Hepatocyte (in vitro differentiated cells): ENCODE measurements around the gene ITPR2. TPM values are rescaled to one million over a fixed set of nuclear protein-coding genes. Genes with fewer than 3 reads are reported as not detected.

Source experiments
- DNase-seq: peaks from one replicate; pipeline ENCODE4 v3.0.0-alpha.2; 2016; ENCODE audit warnings: low spot score
- H2AFZ ChIP-seq: fragments of 200-600 bp; sonication (generic); 2 replicates; pipeline ENCODE4 v1.6.0; 2016; ENCODE audit warnings: antibody characterized with exemption, mild to moderate bottlenecking
- H3K27ac ChIP-seq: fragments of 200-600 bp; sonication (generic); 2 replicates; pipeline ENCODE4 v1.5.1; 2016; ENCODE audit warnings: mild to moderate bottlenecking
- H3K27me3 ChIP-seq: fragments of 200-600 bp; sonication (generic); 2 replicates; pipeline ENCODE4 v1.6.1; 2016
- H3K36me3 ChIP-seq: fragments of 200-600 bp; sonication (generic); replicated peaks from 2 replicates; pipeline ENCODE4 v1.5.1; 2016; ENCODE audit warnings: low read depth; ENCODE audit not compliant: insufficient read depth
- H3K4me1 ChIP-seq: fragments of 200-600 bp; sonication (generic); 2 replicates; pipeline ENCODE4 v1.5.1; 2016; ENCODE audit warnings: mild to moderate bottlenecking, moderate library complexity; ENCODE audit not compliant: insufficient read depth
- H3K4me2 ChIP-seq: fragments of 200-600 bp; sonication (generic); 2 replicates; pipeline ENCODE4 v1.6.0; 2016
- H3K4me3 ChIP-seq: fragments of 200-600 bp; sonication (generic); 2 replicates; pipeline ENCODE4 v1.5.1; 2016; ENCODE audit warnings: mild to moderate bottlenecking
- H3K79me2 ChIP-seq: fragments of 200-600 bp; sonication (generic); 2 replicates; pipeline ENCODE4 v1.6.0; 2017; ENCODE audit warnings: mild to moderate bottlenecking
- H3K9me2 ChIP-seq: fragments of 200-600 bp; sonication (generic); replicated peaks from 2 replicates; pipeline ENCODE4 v1.6.0; 2017; ENCODE audit warnings: mild to moderate bottlenecking; ENCODE audit not compliant: insufficient read depth
- H3K9me3 ChIP-seq: fragments of 200-600 bp; sonication (generic); 2 replicates; pipeline ENCODE4 v1.5.1; 2016; ENCODE audit warnings: low read depth, mild to moderate bottlenecking
- H4K20me1 ChIP-seq: fragments of 200-600 bp; sonication (generic); 2 replicates; pipeline ENCODE4 v1.6.0; 2016; ENCODE audit warnings: mild to moderate bottlenecking; ENCODE audit not compliant: insufficient read depth, poor library complexity, severe bottlenecking
- EZH2 ChIP-seq: fragments of 200-600 bp; sonication (generic); IDR thresholded peaks from 2 replicates; pipeline ENCODE4 v1.6.1; 2016; ENCODE audit warnings: antibody characterized with exemption, mild to moderate bottlenecking, borderline replicate concordance
- EZH2phosphoT487 ChIP-seq: fragments of 200-600 bp; sonication (generic); IDR thresholded peaks from one replicate; pipeline ENCODE4 v1.6.1; 2018; ENCODE audit warnings: antibody characterized with exemption, mild to moderate bottlenecking, low read depth, moderate library complexity; ENCODE audit not compliant: unreplicated experiment, severe bottlenecking
- WGBS: methylation state at CpG from one replicate; pipeline ENCODE4 v1.1.6; 2016; ENCODE audit warnings: low lambda C conversion rate; ENCODE audit errors: missing lambda C conversion rate; 5-methylcytosine and 5-hydroxymethylcytosine counted together
- polyA plus RNA-seq: library from polyadenylated mRNA; unstranded; fragments of >200 nt; fragmentation: Nextera tagmentation; extraction: Ambion mirVana; gene quantifications from 2 replicates; pipeline ENCODE4 v1.2.1, GENCODE V29; 2016
- total RNA-seq: library from RNA; depleted of rRNA; stranded (reverse); fragments of >200 nt; gene quantifications from 2 replicates; pipeline ENCODE4 v1.2.3, GENCODE V29; 2014
- TF ChIP-seq, protein P1 (sequence below): fragments of 200-600 bp; sonication (generic); IDR thresholded peaks from 2 replicates; pipeline ENCODE4 v1.5.1; 2016; ENCODE audit warnings: antibody characterized with exemption, mild to moderate bottlenecking; ENCODE audit not compliant: poor library complexity

The ITPR2 gene
- total and polyA plus RNA-seq, 2 experiments from 2014 or later = 22.0 to 51.4 TPM

GRCh38 chr12:26309634-26310033 is 523.4 kb downstream of the ITPR2 start:
- Histone ChIP-seq H3K36me3 (no peaks in the 10 kb centered on the region), H3K9me3 (no peaks in the 10 kb centered on the region), H4K20me1 (no peaks in the 10 kb centered on the region), H3K27me3 (no peaks in the 10 kb centered on the region), H3K4me1 (no peaks in the 10 kb centered on the region), H3K4me3 (no peak overlapping the region), H3K4me2 (no peak overlapping the region), H3K9me2 (no peaks in the 10 kb centered on the region), H3K79me2 (no peaks in the 10 kb centered on the region), H2AFZ (no peak overlapping the region), H3K27ac (no peak overlapping the region)
- no peak for DNase-seq
- 64% methylated on average over 4 of the region's 4 CpGs for WGBS
- TF ChIP-seq EZH2 (no peak), EZH2phosphoT487 (no peak)
- TF ChIP-seq, protein P1, sequence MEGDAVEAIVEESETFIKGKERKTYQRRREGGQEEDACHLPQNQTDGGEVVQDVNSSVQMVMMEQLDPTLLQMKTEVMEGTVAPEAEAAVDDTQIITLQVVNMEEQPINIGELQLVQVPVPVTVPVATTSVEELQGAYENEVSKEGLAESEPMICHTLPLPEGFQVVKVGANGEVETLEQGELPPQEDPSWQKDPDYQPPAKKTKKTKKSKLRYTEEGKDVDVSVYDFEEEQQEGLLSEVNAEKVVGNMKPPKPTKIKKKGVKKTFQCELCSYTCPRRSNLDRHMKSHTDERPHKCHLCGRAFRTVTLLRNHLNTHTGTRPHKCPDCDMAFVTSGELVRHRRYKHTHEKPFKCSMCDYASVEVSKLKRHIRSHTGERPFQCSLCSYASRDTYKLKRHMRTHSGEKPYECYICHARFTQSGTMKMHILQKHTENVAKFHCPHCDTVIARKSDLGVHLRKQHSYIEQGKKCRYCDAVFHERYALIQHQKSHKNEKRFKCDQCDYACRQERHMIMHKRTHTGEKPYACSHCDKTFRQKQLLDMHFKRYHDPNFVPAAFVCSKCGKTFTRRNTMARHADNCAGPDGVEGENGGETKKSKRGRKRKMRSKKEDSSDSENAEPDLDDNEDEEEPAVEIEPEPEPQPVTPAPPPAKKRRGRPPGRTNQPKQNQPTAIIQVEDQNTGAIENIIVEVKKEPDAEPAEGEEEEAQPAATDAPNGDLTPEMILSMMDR = peak; percentile 3

DNA sequence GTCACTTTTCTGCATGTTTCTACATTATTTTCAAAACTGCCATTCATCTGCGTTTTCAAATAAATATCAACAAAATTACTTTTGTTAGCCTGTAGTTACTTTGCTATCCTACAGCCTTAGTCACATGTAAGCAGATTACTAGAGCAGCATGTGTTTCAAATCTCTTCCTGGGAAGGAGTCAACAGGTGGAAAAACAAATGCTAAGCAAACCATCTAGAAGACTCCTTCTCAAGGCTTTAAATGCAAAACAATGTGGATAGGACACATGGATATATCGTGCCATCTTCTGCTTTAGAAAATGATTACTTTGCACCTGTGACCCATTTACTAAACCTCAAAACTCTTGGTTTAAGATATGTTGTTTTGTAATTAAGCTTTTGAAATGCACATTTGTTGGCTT is 528.7 kb downstream of the ITPR2 start:
- H3K36me3 ChIP-seq = no peaks in the 10 kb centered on the region
- H3K9me3 ChIP-seq = no peaks in the 10 kb centered on the region
- TF ChIP-seq EZH2 (no peak), EZH2phosphoT487 (no peak)
- TF ChIP-seq, protein P1 = no peak
- H4K20me1 ChIP-seq = no peaks in the 10 kb centered on the region
- H3K27me3 ChIP-seq = no peaks in the 10 kb centered on the region
- no peaks in the 10 kb centered on the region for H3K9me2 ChIP-seq
- WGBS = 89% methylated on average over 2 of the region's 2 CpGs
- H3K27ac ChIP-seq = no peak overlapping the region
- no peaks in the 10 kb centered on the region for H3K4me1 ChIP-seq
- H2AFZ ChIP-seq = no peak overlapping the region
- no peaks in the 10 kb centered on the region for H3K79me2 ChIP-seq
- no peak for DNase-seq
- H3K4me3 ChIP-seq = no peak overlapping the region
- no peak overlapping the region for H3K4me2 ChIP-seq

DNA sequence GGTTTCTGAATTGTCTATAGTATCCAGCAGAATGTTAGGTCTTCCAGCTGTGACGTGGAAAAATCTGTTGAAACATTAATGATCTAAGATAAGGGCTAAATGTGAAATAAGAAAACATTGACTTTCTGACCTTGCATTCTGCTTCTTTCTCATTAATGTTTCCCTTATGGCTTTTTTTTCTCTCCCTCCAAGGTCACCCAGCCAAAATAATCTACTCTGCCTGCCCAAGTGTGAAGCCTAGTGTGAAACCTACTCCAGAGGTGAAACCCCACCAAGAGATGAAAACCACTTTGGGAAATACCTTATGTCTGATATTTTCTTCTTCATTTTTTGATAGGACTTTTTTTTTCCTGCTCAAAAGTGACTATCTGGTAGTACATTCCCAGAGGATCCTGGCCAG is 529.6 kb downstream of the ITPR2 start:
- Histone ChIP-seq H4K20me1 (no peaks in the 10 kb centered on the region), H3K4me1 (no peaks in the 10 kb centered on the region), H3K4me3 (no peak overlapping the region), H3K79me2 (no peaks in the 10 kb centered on the region), H3K4me2 (no peak overlapping the region), H2AFZ (no peak overlapping the region), H3K36me3 (no peaks in the 10 kb centered on the region), H3K9me3 (no peaks in the 10 kb centered on the region), H3K27ac (no peak overlapping the region), H3K9me2 (no peaks in the 10 kb centered on the region), H3K27me3 (no peaks in the 10 kb centered on the region)
- WGBS = 80% methylated on average over 1 of the region's 1 CpG
- TF ChIP-seq, protein P1 = no peak
- TF ChIP-seq EZH2phosphoT487 = no peak
- TF ChIP-seq EZH2 = no peak
- no peak for DNase-seq

GRCh38 chr12:26302776-26303175 is 530.2 kb downstream of the ITPR2 start:
- TF ChIP-seq EZH2phosphoT487 (no peak), EZH2 (no peak)
- TF ChIP-seq, protein P1 = no peak
- WGBS = 94% methylated on average over 3 of the region's 3 CpGs

More at GRCh38 chr12:26302776-26303175, 530.2 kb downstream of the ITPR2 start:
- Histone ChIP-seq H3K27ac (no peak overlapping the region), H3K27me3 (no peaks in the 10 kb centered on the region), H3K4me1 (no peaks in the 10 kb centered on the region), H3K9me3 (no peaks in the 10 kb centered on the region), H3K36me3 (no peaks in the 10 kb centered on the region), H3K4me2 (no peak overlapping the region), H3K9me2 (no peaks in the 10 kb centered on the region), H3K79me2 (no peaks in the 10 kb centered on the region), H2AFZ (no peak overlapping the region), H4K20me1 (no peaks in the 10 kb centered on the region), H3K4me3 (no peak overlapping the region)
- DNase-seq = no peak
